SK-N-MC (cell line): ENCODE results near the gene PXDC1.

ENCODE experiments used
- EZH2 ChIP-seq: fragments of 200-600 bp; sonication (generic); IDR thresholded peaks from one replicate; pipeline ENCODE4 v1.6.1; 2017; ENCODE audit warnings: antibody characterized with exemption
- POLR2AphosphoS5 ChIP-seq: IDR thresholded peaks from 2 replicates; pipeline ENCODE4 v1.6.1; 2012; ENCODE audit warnings: mild to moderate bottlenecking, low read depth, low read length, borderline replicate concordance

DNA sequence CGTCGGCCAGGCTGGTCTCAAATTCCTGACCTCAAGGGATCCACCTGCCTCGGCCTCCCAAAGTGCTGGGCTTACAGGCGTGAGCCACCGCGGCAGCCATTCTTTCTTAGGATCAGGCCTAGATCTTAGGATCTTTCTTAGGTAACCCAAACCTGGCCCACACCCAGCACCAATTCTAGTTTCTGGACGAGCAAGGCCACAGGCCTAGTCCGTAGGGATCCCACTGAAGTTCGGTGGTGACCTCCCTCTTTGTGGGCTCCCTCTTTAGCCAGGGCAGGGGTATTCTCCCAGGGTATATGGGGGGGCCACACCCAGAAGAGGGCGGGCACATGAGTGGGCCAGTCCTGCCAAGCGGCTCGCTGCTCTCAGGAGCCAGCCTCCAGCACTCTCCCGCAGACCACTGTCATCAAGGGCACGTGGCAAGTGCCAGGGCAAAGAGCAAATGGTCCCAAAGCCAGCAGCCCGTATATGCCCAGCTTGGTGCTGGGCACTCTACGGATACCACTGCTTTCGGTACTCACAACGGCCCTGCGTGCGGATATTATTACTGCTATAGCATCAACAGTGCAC, 6.5 kb downstream of the PXDC1 start:
- no peak for TF ChIP-seq EZH2
- TF ChIP-seq POLR2AphosphoS5 = no peak
